Activated CD8-positive, alpha-beta memory T cell treated with anti-CD3 and anti-CD28 coated beads, Interleukin-2, amount 50 U/mL, for 4 hours (primary cell): ENCODE data around the gene PPP1R2C.
A peak's percentile ranks its signal among the peaks of the same experiment; 100 is the strongest.

Source experiments
- DNase-seq: peaks from one replicate; pipeline ENCODE4 v3.0.0-alpha.2; 2020

PPP1R2C gene

DNA sequence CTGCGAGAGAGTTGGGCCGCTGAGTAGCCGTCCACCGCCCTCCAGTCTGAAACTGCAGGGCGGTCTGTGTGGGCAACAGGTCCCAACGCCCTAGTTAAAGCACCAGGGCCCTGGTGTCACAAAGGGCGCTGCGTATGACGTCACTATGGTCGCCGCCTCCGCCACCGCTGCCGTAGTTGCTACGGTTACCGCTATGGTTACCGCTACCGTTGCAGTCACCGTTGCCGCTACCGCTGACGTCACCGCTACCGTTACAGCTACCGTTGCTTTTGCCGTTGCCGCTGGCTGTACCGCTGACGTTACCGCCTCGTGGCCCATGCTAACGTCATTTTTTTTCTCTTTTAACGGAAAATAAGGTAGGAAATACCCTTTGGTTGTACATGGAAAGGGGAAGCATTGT is at the start of gene PPP1R2C:
PPP1R2C (minus strand) TSS at position 68 of the 400 bp plus-strand sequence. CDS start 84 bp downstream, outside the sequence.
- peak; percentile 47 for DNase-seq

DNA sequence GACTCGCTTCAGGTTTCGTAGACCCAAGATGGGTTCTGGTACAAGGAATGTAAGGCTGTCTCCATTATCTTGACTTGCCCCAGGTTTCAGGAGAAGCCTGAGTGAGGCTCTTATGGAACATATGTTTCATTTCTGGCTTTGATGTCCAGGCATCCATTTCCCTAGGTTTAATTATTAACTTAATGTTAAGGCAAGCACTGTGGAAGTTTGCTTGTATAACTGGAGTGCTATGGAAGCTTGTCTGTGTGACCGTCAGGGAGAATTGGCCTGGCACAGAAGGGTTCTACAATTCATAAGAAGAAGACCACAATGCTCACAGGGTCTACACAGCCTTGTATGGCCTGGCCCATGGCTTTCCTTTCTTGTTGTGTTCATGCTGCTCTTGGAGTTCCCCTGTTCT is 47.2 kb upstream of the PPP1R2C start:
- no peak for DNase-seq

DNA sequence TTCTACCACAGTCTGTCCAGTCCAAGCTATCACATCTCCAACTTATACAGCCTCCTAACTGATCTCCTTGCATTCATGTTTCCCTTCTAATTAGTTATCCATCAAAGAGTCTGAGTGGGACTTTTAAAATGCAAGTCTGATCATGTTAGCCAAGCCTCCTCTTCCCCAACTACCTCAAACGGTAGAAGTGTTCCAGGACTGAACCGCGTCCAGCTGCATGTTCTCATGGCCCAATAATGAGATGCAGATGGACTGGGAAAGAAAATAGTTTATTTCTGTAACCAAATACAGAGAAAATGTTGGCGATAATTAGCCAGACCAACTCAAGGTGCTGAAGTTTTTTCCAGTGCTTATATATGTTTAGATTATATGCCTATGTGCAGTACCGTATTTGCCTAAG is 46.6 kb upstream of the PPP1R2C start:
- DNase-seq, result no peak

DNA sequence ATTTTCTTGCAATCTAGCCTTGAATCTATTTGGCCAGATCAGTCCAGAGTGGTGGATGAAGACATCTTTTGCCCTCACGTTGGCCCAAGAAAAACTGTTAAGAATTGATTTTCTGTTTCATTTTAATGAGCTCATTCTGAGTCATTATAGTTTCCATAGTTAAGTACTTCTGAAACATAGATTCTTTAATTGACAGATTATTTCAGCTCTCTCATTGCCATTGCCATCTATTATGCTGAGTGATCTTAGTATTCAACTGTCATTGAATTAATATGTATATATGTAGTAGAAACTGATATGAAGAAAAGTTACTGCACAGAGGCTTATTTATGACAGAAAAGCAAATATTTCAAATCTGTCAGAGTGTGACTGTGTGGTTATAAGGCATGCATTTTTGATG is 45.5 kb upstream of the PPP1R2C start:
- no peak for DNase-seq

DNA sequence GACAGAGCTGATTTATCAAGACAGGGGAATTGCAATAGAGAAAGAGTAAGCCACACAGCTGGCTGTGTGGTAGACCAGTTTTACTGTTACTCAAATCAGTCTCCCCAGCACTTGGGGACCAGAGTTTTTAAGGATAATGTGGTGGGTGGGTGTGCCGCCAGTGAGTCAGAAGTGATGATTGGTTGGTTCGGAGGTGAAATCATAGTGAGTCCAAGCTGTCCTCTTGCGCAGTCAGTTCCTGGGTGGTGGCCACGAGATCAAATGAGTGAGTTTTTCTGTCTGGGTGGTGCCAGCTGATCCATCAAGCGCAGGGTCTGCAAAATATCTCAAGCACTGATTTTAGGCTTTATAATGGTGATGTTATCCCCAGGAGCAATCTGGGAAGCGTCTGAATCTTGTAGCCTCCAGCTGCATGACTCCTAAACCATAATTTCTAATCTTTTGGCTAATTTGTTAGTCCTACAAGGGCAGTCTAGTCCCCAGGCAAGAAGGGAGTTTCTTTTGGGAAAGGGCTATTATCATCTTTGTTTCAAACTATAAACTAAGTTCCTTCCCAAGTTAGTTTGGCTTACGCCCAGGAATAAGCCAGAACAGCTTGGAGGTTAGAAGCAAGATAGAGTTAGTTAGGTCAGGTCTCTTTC is 44.0 kb upstream of the PPP1R2C start:
- no peak for DNase-seq

DNA sequence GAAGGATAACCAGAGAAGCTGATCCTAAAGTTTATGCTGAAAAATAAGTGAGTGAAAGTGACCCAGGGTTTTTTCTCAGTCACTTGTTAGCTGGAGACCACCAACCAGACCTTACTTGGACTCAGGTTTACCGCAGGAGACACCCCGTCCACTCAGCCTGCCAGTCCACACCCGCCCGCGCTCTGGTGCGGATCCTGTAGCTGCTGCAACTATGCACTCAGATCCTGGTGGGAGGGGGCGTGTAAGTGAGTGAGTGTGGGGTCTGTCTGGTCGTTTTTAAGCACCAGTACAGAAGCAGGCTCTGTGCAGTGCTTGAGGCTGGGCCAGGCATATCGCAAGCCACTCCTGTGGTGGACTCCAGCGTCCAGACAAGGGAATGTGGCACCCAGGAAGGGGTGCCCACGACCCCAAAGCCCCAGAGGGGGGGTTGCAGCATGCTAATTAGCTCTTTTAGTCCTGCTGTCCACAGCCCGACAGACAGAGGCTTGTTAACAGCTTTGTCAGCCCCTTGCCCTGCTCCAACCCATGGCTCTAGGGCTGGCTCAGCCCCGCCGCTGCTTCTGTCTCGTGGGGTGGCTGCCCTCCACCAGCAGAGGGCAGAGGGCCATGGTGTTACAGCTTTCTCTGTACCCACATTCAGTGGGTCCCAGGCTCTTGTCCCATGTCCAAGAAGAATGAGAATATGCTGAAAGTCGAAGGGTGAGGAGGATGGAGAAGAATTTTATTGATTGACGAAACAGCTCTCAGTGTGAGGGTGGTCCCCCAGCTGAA is 40.4 kb upstream of the PPP1R2C start:
- no peak for DNase-seq

DNA sequence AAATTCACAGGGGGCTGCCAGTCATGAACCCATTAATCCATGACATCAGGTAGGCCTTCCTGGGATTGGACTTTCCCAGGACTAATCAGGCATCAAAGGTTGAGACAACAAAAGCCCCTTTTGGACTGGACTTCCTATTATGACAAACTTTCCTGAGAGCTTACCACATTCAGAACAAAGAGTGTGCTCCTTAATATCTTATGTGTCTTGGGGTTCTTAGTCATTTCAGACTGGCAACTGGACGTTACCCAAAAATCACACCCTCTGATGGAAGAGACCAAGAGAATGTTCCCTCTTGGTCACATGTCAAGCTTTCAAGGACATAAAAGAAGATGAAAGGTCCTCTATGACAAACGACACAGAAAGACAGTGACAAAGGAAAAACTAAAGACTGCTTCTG is 31.6 kb upstream of the PPP1R2C start:
- DNase-seq, result no peak

DNA sequence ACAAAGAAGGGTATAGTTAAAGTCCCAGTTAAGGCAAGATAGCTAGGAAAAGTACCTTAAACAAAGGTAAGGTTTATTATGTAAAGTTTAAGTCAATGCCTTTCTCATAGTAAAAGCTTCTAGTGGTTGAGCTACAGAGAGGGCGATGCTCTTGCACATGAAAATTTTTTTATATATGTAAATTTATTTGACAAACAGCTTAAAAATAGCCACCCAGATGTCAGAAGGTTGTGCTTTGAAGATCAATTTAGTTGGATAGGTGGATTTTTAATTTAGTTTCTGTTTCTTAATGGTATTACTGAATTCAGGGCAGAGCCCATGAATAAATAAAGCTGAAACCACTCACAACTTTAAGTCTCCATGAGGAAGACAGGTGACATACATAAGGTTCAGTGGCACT is 29.4 kb upstream of the PPP1R2C start:
- DNase-seq, result no peak

DNA sequence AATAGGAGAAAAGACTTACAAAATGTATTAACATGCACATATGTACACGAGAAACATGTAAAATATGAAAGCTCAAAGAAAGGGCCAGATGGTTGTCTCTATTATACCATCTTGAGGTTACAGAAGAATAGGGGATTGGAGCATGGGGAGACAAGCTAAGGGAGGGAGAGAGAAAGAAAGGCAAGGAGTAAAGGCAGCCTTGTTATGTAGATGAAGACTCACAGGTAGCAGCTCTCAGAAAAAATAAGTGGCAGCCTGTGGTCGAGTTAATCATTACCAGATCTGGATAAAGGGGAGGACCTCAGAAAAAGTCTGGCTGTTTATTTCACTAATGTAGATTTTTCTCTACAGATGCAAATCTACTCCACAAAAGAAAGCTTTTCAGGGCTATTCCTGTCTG is 26.6 kb upstream of the PPP1R2C start:
- DNase-seq, result no peak

DNA sequence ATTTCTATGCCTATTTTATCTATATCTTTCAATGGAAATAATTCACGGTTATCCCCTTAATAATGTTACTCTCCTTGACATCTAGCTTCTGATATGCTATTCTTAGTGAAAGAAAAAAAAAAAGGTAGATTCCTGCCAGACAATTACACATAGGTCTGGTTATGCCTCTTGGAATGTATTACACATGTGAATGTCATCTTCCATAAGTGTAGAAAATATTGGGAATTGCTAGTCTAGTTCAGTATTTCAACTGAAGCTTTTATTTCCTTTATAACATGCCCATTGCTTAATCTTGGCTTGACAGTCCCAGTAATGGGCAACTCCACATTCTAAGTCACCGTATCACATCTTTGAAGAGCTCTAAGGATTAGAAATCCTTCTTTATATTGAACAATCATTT is 25.4 kb upstream of the PPP1R2C start:
- no peak for DNase-seq

DNA sequence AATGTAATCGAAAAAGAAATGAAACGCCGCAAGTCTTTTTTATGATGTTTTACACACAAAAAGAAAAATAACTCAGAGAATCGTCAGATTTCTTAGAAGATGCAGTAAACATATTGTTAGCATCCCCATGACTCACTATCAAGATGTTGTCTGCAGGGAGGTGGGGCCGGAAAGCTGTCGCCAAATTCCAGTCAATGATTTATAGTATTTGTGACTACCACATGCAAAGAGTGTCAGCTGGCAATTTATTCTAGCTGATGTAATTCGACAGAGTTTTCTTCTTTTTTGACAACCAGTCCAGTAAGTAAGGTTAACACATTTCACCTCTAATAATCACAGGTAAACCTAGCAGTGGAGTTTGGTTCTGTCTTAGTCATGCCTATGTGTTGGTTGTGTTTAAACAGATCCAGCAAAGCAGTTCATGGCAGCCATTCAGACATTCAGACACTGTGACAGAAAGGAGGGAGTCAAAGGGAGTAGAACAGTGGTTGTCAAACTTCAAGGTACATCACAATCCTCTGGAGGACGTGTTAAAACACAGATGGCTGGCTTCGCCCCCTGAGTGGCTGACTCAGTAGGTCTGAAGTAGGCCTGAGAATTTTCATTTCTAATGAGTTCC is 19.8 kb upstream of the PPP1R2C start:
- DNase-seq, result no peak

DNA sequence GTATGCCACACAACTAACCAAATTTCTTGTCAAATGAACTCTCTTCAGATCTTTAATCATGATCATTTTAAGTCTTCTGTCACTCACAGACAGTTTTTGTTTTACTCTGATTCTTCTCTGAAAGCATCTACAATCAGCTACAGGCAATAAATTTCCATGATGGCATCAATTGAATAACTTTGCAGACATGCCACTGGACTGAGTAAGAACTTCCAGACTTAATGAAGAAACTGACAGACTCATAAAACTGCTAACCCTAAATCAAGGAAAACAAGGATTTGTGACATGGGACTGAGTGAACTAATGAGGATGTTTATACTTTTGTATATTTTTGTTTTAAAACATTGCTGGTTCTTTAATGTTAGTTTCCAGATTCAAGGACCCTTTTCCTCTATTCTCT is 5.5 kb upstream of the PPP1R2C start:
- DNase-seq, result no peak

DNA sequence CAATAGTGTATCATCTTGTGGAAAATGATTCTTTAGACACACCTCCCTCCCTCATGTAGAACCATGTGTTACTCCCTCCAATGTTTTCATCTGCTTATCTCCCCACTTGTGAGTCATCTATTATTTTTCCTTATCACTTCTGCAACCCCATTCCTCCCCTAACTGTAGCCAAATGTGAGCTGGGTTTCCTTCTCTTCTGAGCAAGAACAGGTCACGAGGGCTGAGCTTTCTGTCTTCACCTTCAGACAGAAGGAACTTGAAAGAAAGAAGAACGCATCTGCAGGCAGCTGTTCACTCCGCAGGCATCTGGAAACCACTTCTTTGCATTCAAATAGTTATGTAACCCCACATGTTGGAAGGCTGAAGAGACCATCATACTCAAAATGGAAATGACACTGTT is 1.8 kb downstream of the PPP1R2C start:
- DNase-seq, result no peak

DNA sequence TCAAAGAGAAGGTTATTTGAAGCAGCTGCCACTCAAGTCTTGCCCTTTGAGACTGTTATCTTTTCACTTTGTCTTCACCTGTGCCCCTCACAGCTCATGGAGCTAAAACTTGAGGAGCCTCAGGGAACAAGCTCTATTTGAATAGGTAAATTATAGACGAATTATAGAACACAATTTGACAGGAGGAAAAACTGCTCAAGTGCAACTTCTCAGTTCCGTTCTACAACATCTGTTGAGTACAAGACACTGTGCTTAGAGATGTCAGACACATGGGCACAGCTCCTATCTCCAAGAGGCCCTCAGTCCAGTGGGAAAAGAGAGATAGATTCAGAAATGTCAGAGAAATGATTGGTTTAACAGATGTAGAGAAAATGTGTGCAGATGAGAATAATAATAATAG is 5.1 kb downstream of the PPP1R2C start:
- DNase-seq, result no peak

DNA sequence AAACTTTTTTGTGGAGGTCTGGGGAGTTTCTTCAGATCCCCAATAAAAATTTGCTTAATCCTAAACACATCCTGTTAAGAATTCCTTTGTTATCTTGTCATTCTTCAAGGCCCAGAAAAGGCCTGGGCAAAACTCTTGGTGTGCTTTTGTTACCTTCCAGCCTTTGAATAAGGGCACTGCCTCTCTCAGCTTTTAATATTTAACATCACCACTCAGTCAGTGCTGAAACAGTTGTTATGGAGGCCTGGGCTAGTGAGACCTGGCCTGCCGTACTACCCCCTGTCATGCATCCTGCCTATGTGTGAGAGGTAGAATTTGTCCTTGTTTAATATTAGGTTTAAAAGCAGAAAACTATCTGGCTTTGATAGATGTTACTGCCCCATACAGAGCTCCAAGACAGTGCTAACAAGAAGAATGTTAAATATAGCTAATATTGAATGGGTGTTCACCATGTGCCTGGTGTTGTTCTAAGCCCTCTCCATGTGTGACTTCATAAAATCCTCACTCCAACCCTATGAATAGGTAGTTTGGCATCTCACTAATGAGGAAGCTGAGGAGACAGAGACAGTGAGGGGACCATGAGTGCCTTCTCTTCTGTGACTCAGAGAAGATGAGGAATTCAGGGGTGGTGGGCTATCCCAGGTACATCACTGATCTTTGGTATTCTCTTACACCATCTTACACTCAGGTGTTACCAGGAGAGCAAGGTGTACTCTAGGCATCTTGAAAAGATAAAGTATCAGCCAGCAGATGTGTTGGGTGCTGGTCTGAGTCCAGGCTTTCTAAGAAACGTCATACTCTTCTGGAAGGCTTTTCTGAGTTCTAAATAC is 6.2 kb downstream of the PPP1R2C start:
- DNase-seq, result no peak

DNA sequence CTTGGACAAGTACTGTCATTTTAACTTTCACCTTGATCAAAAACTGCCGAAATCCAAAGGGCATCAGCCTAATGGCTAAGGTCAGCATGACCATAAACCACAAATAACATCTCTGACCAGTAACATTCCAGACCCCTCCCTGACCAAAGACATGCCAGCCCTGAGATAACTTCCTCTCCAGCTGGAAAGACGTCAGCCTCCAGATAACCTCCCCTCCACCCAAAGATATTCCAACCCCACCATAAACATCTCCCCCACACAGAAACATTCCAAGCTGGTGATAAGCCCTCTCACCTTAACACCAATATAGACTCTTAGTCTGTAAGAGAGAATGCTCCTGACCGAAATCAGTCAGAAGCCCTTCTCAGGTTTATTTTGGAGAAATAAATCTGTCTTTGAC is 7.4 kb downstream of the PPP1R2C start:
- no peak for DNase-seq

DNA sequence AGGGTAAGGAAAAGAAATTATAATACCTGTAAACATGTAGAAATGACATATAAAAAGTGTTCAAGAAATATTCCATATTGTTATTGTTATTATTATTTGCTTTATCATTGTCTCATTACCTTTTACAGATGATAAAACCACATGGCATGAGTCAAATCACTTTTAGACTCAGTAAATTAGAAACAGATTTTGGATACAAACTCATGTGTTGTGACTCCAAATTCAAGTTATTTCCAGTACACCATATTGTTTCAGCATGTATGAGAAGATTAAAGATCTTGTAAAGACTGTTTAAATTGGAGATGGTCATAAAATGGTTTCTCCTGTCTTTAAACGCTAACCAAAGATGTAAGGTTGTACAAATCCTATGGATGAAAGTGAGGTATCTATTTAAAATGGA is 18.1 kb downstream of the PPP1R2C start:
- DNase-seq, result no peak

DNA sequence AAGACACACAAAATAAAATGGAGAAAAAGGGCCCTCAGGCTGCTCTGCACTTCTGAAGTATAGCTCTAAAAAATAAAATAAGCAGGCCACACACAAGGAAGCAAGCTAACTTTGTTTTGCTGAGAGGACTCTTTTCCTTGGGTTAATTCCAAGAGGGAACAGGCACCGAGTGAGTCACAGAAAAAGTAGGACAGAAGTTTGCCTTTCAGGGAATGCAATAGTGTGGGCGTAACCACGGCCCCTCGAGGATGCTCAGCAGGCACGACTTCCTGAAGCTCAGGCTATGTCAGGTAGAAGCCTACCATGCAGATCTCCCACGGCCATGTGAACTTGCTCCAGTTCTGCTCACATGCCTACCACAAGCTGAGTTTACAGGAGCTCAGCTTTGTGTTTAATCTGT is 22.1 kb downstream of the PPP1R2C start:
- no peak for DNase-seq

DNA sequence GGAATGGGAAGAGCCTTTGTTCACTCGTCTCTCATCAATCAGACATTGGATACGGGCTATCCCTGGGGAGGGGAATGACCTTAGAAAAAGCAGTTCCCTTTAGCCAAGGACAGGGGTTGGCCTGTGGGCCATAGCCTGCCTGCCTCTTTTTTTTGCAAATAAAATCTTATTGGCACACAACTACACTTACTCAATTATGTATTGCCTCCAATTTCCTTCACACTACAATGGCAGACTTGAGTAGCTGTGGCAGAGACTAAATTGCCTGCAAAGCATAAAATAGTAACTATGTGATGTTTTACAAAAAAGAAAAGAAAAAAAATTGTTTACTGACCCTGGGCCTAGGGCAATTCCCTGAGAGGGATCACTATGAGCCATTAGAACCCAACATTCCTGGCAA is 23.4 kb downstream of the PPP1R2C start:
- no peak for DNase-seq

DNA sequence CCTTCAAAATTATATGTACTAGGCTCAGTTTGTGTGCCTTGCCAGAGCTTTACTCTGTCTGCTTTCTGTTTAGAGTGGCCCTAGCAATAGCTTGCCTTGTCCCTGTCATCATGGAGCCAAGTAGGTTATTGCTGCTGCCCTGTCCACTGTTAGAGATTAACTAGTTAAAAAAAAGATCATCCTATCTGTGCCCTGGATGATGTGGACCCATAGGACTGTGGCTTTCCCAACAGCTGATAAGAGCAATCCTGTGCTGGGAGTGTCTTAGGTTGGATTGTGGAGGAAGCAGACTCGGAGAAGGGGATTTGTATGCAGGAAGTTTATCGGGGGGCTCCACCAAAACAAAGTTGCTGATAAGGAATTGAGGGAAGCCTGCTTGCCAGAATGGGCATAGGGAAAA is 23.8 kb downstream of the PPP1R2C start:
- DNase-seq, result no peak

DNA sequence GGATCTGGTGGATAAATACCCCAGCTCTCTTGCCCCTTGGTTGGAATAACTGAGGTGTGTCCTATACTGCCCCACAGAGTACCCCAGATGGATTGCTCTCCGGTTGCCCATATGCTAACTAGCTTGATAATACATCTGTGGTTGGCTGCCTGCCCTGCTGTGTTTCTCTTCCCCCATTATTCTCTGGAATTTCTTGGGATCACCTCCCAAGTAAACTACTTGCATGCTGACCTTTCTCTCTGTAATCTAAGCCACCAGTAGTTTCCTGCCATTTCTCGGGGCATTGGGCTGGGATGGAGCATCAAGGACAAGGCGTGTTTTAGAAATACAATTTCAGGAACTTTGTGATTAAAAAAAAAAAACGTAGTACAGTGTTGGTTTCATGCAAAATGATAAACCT is 25.2 kb downstream of the PPP1R2C start:
- no peak for DNase-seq

DNA sequence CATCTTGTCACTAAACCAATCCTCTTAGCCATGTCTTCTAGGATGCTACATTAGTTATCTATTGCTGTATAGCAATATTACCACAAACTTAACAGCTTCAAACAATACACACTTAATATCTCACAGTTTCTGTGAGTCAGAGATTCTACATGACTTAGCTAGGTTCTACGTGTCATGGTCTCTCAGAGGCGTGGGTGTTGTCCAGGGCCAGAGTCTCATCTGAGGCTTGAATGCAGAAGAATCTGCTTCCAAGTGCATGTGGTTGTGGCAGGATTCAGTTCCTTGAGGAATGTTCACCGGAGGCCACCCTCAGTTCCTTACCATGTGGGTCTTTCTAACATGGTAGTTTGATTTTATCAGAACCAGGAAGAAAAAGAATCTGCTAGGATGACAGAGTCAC is 26.4 kb downstream of the PPP1R2C start:
- DNase-seq, result no peak

DNA sequence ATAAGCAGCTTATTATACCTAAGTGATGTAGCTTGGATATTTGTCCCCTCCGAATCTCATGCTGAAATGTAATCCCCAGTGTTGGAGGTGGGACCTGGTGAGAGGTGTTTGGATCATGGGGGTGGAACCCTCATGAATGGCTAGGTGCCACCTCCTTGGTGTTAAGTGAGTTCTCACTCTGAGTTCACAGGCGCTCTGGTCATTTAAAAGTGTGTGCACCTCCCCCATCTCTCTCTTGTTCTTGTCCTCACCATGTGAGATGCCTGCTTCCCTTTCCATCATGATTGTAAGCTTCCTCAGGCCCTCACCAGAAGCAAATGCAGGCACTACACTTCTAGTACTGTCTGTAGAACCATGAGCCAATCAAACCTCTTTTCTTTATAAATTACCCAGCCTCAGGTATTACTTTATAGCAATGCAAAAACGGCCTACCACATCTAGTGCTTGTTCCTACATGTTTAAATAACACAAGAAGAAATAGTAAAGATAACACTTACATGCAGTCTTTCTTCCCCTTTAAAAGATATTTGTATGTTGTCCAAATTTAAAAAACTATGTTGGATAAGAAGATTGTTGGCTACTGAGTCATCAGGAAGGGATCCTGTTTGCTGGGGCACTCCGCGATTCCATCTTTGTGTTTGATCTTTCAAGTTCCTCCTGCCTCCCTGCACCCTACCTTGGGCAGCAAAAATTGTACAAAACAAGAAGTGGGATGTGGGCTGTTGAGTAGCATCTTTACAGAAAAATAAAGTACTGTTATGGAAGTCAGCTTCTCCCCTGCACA is 29.7 kb downstream of the PPP1R2C start:
- no peak for DNase-seq
